SK-N-SH treated with all-trans-retinoic acid at 6 μM for 48 hours (cell line): ENCODE results near the gene TMEM187.

Source experiments
- ARNTL ChIP-seq: fragments of 450-650 bp; formaldehyde crosslinking; IDR thresholded peaks from 2 replicates; pipeline ENCODE4 v1.5.0; 2020; ENCODE audit warnings: low read depth, mild to moderate bottlenecking, moderate library complexity, borderline replicate concordance
- BACH2 ChIP-seq: fragments of 250-450 bp; sonication (Bioruptor Pico); IDR thresholded peaks from 2 replicates; pipeline ENCODE4 v1.9.0; 2021; ENCODE audit warnings: mild to moderate bottlenecking, borderline replicate concordance
- CSDC2 ChIP-seq: fragments of 250-450 bp; sonication (Bioruptor Pico); IDR thresholded peaks from 2 replicates; pipeline ENCODE4 v1.5.0; 2020; ENCODE audit warnings: mild to moderate bottlenecking, moderate library complexity
- ESRRG ChIP-seq: fragments of 250-450 bp; sonication (Bioruptor Pico); IDR thresholded peaks from 2 replicates; pipeline ENCODE4 v1.6.1; 2021; ENCODE audit warnings: mild to moderate bottlenecking
- OSR1 ChIP-seq: fragments of 250-450 bp; sonication (Bioruptor Pico); IDR thresholded peaks from 2 replicates; pipeline ENCODE4 v1.8.0; 2022; ENCODE audit warnings: moderate library complexity, mild to moderate bottlenecking, inconsistent platforms
- PATZ1 ChIP-seq: fragments of 250-450 bp; sonication (Bioruptor Pico); IDR thresholded peaks from 2 replicates; pipeline ENCODE4 v1.8.0; 2020; ENCODE audit warnings: mild to moderate bottlenecking, moderate library complexity, borderline replicate concordance
- PPARA ChIP-seq: fragments of 250-450 bp; sonication (Bioruptor Pico); IDR thresholded peaks from 2 replicates; pipeline ENCODE4 v1.5.0; 2020; ENCODE audit warnings: mild to moderate bottlenecking, borderline replicate concordance
- SNAI2 ChIP-seq: fragments of 250-450 bp; sonication (Bioruptor Pico); IDR thresholded peaks from 2 replicates; pipeline ENCODE4 v1.5.0; 2020; ENCODE audit warnings: mild to moderate bottlenecking, moderate library complexity
- TCF4 ChIP-seq: fragments of 250-450 bp; sonication (Bioruptor Pico); IDR thresholded peaks from 2 replicates; pipeline ENCODE4 v1.8.0; 2021; ENCODE audit warnings: mild to moderate bottlenecking, moderate library complexity, borderline replicate concordance
- ZNF8 ChIP-seq: fragments of 450-650 bp; formaldehyde crosslinking; IDR thresholded peaks from 2 replicates; pipeline ENCODE4 v1.5.0; 2020; ENCODE audit warnings: mild to moderate bottlenecking, moderate library complexity
- TF ChIP-seq, protein P1 (sequence below): fragments of 250-450 bp; sonication (Bioruptor Pico); IDR thresholded peaks from 2 replicates; pipeline ENCODE4 v1.5.1; 2021; ENCODE audit warnings: mild to moderate bottlenecking, moderate library complexity
- TF ChIP-seq, protein P2 (sequence below): fragments of 250-450 bp; sonication (Bioruptor Pico); IDR thresholded peaks from 2 replicates; pipeline ENCODE4 v1.5.0; 2020; ENCODE audit warnings: mild to moderate bottlenecking, moderate library complexity
- TF ChIP-seq, protein P3 (sequence below): fragments of 250-450 bp; sonication (Bioruptor Pico); IDR thresholded peaks from 2 replicates; pipeline ENCODE4 v1.5.1; 2020; ENCODE audit warnings: low read depth, mild to moderate bottlenecking, moderate library complexity

- TF ChIP-seq BACH2 (no peak), SNAI2 (CRISPR knock-in tag) (no peak), CSDC2 (CRISPR knock-in tag) (no peak), PATZ1 (CRISPR knock-in tag) (no peak), PPARA (no peak), OSR1 (no peak), ARNTL (CRISPR knock-in tag) (no peak), ZNF8 (no peak), TCF4 (CRISPR knock-in tag) (no peak), ESRRG (CRISPR knock-in tag) (no peak)
- TF ChIP-seq, protein P1, sequence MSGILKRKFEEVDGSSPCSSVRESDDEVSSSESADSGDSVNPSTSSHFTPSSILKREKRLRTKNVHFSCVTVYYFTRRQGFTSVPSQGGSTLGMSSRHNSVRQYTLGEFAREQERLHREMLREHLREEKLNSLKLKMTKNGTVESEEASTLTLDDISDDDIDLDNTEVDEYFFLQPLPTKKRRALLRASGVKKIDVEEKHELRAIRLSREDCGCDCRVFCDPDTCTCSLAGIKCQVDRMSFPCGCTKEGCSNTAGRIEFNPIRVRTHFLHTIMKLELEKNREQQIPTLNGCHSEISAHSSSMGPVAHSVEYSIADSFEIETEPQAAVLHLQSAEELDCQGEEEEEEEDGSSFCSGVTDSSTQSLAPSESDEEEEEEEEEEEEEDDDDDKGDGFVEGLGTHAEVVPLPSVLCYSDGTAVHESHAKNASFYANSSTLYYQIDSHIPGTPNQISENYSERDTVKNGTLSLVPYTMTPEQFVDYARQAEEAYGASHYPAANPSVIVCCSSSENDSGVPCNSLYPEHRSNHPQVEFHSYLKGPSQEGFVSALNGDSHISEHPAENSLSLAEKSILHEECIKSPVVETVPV (CRISPR knock-in tag) = no peak
- TF ChIP-seq, protein P2, sequence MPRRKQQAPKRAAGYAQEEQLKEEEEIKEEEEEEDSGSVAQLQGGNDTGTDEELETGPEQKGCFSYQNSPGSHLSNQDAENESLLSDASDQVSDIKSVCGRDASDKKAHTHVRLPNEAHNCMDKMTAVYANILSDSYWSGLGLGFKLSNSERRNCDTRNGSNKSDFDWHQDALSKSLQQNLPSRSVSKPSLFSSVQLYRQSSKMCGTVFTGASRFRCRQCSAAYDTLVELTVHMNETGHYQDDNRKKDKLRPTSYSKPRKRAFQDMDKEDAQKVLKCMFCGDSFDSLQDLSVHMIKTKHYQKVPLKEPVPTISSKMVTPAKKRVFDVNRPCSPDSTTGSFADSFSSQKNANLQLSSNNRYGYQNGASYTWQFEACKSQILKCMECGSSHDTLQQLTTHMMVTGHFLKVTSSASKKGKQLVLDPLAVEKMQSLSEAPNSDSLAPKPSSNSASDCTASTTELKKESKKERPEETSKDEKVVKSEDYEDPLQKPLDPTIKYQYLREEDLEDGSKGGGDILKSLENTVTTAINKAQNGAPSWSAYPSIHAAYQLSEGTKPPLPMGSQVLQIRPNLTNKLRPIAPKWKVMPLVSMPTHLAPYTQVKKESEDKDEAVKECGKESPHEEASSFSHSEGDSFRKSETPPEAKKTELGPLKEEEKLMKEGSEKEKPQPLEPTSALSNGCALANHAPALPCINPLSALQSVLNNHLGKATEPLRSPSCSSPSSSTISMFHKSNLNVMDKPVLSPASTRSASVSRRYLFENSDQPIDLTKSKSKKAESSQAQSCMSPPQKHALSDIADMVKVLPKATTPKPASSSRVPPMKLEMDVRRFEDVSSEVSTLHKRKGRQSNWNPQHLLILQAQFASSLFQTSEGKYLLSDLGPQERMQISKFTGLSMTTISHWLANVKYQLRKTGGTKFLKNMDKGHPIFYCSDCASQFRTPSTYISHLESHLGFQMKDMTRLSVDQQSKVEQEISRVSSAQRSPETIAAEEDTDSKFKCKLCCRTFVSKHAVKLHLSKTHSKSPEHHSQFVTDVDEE (CRISPR knock-in tag) = no peak
- TF ChIP-seq, protein P3, sequence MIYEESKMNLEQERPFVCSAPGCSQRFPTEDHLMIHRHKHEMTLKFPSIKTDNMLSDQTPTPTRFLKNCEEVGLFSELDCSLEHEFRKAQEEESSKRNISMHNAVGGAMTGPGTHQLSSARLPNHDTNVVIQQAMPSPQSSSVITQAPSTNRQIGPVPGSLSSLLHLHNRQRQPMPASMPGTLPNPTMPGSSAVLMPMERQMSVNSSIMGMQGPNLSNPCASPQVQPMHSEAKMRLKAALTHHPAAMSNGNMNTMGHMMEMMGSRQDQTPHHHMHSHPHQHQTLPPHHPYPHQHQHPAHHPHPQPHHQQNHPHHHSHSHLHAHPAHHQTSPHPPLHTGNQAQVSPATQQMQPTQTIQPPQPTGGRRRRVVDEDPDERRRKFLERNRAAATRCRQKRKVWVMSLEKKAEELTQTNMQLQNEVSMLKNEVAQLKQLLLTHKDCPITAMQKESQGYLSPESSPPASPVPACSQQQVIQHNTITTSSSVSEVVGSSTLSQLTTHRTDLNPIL (CRISPR knock-in tag) = no peak
These were observed 13.9 kb upstream of the TMEM187 start for GRCh38 chrX:153958605-153959004.
